Endothelial cell (in vitro differentiated cells): ENCODE results near the gene PRR19. TPM values are rescaled to one million over a fixed set of nuclear protein-coding genes. Genes with fewer than 3 reads are reported as not detected.

Source experiments
- DNase-seq: peaks from one replicate; pipeline ENCODE4 v3.0.0; 2021; ENCODE audit warnings: low spot score
- H3K27ac Mint-ChIP-seq: one replicate; pipeline ENCODE4 v1.8.0; 2021; ENCODE audit warnings: mixed read lengths, inconsistent platforms; ENCODE audit not compliant: unreplicated experiment
- H3K27me3 Mint-ChIP-seq: one replicate; pipeline ENCODE4 v1.8.0; 2021; ENCODE audit warnings: mild to moderate bottlenecking, moderate library complexity, mixed read lengths, inconsistent platforms; ENCODE audit not compliant: unreplicated experiment
- H3K36me3 Mint-ChIP-seq: one replicate; pipeline ENCODE4 v1.8.0; 2021; ENCODE audit warnings: mild to moderate bottlenecking, low read depth, mixed read lengths, inconsistent platforms; ENCODE audit not compliant: unreplicated experiment
- H3K4me1 Mint-ChIP-seq: one replicate; pipeline ENCODE4 v1.8.0; 2021; ENCODE audit warnings: mild to moderate bottlenecking, mixed read lengths, inconsistent platforms; ENCODE audit not compliant: unreplicated experiment
- H3K4me3 Mint-ChIP-seq: one replicate; pipeline ENCODE4 v1.8.0; 2021; ENCODE audit warnings: mild to moderate bottlenecking, mixed read lengths, inconsistent platforms; ENCODE audit not compliant: unreplicated experiment
- H3K9me3 Mint-ChIP-seq: one replicate; pipeline ENCODE4 v1.8.0; 2021; ENCODE audit warnings: mixed read lengths, inconsistent platforms; ENCODE audit not compliant: unreplicated experiment
- total RNA-seq: library from RNA; stranded (reverse); fragmentation: NEBNext Ultra II Directional; extraction: Animal tissue kit (Norgen Biotek cat#: 25700); gene quantifications from one replicate; pipeline ENCODE4 v1.2.1, GENCODE V29; 2021; ENCODE audit not compliant: unreplicated experiment
- TF ChIP-seq, protein P1 (sequence below): fragments of 200-600 bp; sonication (generic); IDR thresholded peaks from one replicate; pipeline ENCODE4 v1.5.0; 2021; ENCODE audit warnings: antibody characterized with exemption; ENCODE audit not compliant: unreplicated experiment

Gene PRR19
- total RNA-seq, 1 donor from 2014 or later, result 1.1 TPM

DNA sequence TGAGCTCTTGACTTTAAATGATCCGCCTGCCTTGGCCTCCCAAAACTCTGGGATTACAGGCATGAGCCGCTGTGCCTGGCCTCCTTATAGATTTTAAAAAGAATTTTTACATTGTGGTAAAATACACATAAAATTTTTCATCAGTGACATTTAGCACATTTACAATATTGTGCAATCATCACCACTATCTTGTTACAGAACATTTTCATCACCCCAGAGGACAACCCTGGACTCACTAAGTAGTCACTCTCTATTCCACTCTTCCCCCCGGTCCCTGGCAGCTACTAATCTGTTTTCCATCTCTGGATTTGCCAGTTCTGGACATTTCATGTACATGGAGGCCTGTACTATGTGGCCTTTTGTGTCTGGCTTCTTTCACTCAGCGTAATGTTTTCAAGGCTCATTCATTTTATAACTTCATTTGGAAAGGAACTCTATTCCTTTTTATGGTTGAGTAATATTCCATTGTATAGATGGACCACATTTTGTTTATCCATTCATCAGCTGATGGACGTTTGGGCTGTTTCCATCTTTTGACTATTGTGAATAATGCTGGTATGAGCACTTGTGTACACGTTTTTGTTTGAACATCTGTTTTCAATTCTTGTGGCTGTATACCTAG, 43.4 kb downstream of the PRR19 start:
- no peak for DNase-seq
- Mint-ChIP-seq H3K9me3 (no peaks in the 10 kb centered on the region), H3K4me1 (no peaks in the 10 kb centered on the region), H3K36me3 (peaks cover 36% of the 10 kb centered on the region), H3K4me3 (no peak overlapping the region), H3K27me3 (peaks cover 10% of the 10 kb centered on the region), H3K27ac (no peak overlapping the region)
- TF ChIP-seq, protein P1, sequence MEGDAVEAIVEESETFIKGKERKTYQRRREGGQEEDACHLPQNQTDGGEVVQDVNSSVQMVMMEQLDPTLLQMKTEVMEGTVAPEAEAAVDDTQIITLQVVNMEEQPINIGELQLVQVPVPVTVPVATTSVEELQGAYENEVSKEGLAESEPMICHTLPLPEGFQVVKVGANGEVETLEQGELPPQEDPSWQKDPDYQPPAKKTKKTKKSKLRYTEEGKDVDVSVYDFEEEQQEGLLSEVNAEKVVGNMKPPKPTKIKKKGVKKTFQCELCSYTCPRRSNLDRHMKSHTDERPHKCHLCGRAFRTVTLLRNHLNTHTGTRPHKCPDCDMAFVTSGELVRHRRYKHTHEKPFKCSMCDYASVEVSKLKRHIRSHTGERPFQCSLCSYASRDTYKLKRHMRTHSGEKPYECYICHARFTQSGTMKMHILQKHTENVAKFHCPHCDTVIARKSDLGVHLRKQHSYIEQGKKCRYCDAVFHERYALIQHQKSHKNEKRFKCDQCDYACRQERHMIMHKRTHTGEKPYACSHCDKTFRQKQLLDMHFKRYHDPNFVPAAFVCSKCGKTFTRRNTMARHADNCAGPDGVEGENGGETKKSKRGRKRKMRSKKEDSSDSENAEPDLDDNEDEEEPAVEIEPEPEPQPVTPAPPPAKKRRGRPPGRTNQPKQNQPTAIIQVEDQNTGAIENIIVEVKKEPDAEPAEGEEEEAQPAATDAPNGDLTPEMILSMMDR, result no peak

DNA sequence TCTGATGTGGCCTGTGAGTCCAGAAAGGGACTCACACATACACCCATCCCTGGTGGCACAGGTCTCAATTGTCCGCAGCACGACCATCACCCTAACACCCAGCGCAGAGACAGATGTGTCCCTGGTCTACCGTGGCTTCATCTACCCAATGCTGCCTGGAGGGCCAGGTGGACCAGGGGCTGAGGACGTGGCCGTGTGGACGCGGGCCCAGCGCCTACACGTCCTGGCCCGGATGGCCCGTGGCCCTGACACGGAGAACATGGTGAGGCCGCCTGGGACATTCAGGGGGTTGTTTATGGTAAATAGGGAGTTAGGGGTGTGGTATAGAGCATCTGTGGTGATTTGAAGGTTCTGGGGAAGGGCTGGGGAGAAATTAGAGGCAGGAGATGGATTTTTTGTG, 46.3 kb downstream of the PRR19 start:
- no peaks in the 10 kb centered on the region for H3K4me1 Mint-ChIP-seq
- H3K36me3 Mint-ChIP-seq, result peaks cover 35% of the 10 kb centered on the region
- H3K27me3 Mint-ChIP-seq, result peaks cover 12% of the 10 kb centered on the region
- H3K27ac Mint-ChIP-seq, result no peak overlapping the region
- DNase-seq, result no peak
- H3K9me3 Mint-ChIP-seq, result no peaks in the 10 kb centered on the region
- H3K4me3 Mint-ChIP-seq, result no peak overlapping the region
- TF ChIP-seq, protein P1, result no peak

DNA sequence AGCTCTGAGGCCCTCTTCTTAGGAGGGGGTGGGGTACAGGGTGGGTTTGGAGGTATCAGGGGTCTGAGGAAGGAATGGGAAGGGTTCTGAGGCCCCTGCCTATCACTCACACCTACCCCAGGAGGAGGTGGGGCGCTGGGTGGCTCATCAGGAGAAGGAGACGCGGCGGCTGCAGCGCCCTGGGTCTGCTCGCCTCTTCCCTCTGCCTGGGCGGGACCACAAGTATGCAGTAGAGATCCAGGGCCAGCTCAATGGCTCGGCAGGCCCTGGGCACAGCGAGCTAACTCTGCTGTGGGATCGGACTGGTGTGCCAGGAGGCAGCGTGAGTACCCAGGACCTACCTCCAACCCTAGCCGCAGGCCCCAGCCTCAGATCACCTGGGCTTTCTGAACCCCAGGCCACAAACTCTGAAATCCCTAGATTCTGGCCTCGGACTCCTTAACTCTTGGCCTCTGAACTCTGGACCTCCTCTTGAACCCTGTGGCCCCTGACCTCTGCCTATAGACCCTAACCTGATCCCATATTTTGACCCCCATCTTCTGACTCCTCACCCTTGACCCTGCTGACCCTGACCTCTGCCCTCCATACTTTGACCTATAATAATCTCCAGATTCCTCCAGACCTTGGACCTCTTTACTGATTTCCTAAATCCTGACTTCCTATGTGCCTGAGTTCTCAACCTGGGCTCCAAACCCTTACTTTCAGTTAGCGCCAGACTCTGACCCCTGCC, 47.6 kb downstream of the PRR19 start:
- H3K36me3 Mint-ChIP-seq, result peaks cover 38% of the 10 kb centered on the region
- no peaks in the 10 kb centered on the region for H3K4me1 Mint-ChIP-seq
- H3K27me3 Mint-ChIP-seq, result peaks cover 10% of the 10 kb centered on the region
- no peak for DNase-seq
- peak overlapping the region; percentile 17 for H3K4me3 Mint-ChIP-seq
- no peaks in the 10 kb centered on the region for H3K9me3 Mint-ChIP-seq
- TF ChIP-seq, protein P1, result no peak
- no peak overlapping the region for H3K27ac Mint-ChIP-seq

DNA sequence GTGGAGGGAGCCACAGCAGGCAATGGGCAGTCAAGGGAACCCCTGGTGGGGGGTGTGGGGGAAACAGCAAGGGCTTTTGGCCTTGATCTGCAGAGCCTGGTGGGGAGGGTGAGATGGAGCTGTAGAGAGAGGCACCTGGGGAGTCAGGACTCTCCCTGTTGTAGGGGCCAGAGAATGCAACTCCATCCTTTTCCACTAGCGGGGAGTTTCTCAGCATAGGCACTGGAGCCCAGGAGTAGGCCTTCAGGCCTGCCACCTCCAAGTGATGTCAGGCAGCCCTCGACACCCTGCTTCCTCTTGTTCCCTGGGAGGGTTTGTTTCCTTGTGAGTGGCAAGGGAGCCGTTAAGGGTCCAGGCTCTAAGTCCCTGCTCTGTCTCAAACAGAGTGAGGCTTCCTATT, 48.5 kb downstream of the PRR19 start:
- Mint-ChIP-seq H3K36me3 (peaks cover 36% of the 10 kb centered on the region), H3K9me3 (no peaks in the 10 kb centered on the region), H3K27me3 (peaks cover 10% of the 10 kb centered on the region), H3K4me1 (no peaks in the 10 kb centered on the region), H3K27ac (no peak overlapping the region), H3K4me3 (no peak overlapping the region)
- DNase-seq, result no peak
- TF ChIP-seq, protein P1, result no peak

DNA sequence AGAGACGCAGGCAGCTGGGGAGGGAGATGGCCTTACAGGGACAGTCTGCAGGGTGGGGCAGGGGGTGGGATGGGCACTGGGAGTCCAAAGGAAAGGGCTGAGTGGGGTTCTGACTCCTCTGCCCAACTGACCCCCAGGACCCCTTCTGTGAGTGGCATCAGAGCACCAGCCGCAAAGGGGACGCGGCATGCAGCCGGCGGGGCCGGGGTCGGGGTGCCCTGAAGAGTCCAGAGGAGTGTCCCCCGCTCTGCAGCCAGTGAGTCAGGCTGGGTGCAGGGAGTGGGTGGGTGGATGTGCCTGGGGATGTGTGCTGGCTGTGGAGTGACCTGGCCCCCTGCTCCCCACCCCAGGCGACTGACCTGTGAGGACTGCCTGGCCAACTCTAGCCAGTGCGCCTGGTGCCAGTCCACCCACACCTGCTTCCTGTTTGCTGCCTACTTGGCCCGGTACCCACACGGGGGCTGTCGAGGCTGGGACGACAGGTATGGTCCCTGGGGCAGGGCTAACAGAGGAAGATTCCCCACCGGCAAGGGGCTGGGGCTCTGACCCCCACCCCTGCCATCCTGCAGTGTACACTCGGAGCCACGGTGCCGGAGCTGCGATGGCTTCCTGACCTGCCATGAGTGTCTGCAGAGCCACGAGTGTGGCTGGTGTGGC, 49.3 kb downstream of the PRR19 start:
- Mint-ChIP-seq H3K9me3 (no peaks in the 10 kb centered on the region), H3K4me1 (no peaks in the 10 kb centered on the region), H3K36me3 (peaks cover 35% of the 10 kb centered on the region), H3K27me3 (peaks cover 10% of the 10 kb centered on the region), H3K4me3 (no peak overlapping the region), H3K27ac (no peak overlapping the region)
- no peak for DNase-seq
- TF ChIP-seq, protein P1, result no peak
